GM12878 (cell line): ENCODE measurements around the gene SYNM. TPM values are rescaled to one million over a fixed set of nuclear protein-coding genes. Genes with fewer than 3 reads are reported as not detected.

Experiments used
- ATAC-seq: fragments of 200-7000 bp; cut with Tn5 transposase; 3 replicates; pipeline ENCODE4 v1.9.1; 2020; ENCODE audit warnings: mild to moderate bottlenecking, moderate library complexity
- BruUV-seq: library from RNA; stranded (reverse); fragments of 400-500 nt; replicated peaks from 2 replicates; lab custom pipeline; 2021; lab: Mats Ljungman, UMichigan
- CTCF ChIA-PET: fragments of 300-600 bp; sonication (Branson Sonifier 250); formaldehyde crosslinking; extraction: SDS; loops from one replicate; lab custom pipeline; 2021; ENCODE audit warnings: inconsistent platforms; lab: Yijun Ruan, JAX
- POLR2A ChIA-PET: fragments of 350-600 bp; formaldehyde crosslinking; extraction: SDS; loops from one replicate; lab custom pipeline; 2021; ENCODE audit warnings: inconsistent platforms; lab: Charles Lee
- RAD21 ChIA-PET: fragments of 300-600 bp; sonication (Branson Sonifier 250); formaldehyde crosslinking; loops from one replicate; lab custom pipeline; 2023; ENCODE audit warnings: antibody characterized with exemption; ENCODE audit not compliant: unreplicated experiment; lab: Charles Lee
- SMC1A ChIA-PET: fragments of 300-600 bp; sonication (Branson Sonifier 250); formaldehyde crosslinking; loops from one replicate; lab custom pipeline; 2023; ENCODE audit not compliant: unreplicated experiment, uncharacterized antibody; lab: Charles Lee
- DNase-seq: peaks from one replicate; pipeline ENCODE4 v3.0.0-alpha.2; 2011; ENCODE audit warnings: low read depth, low spot score
- FAIRE-seq: peaks from 3 replicates; lab custom pipeline; 2011; peaks lifted over from hg19 to GRCh38; lab: Jason Lieb, UNC
- H2AFZ ChIP-seq: 2 replicates; pipeline ENCODE4 v1.6.0; 2011; ENCODE audit warnings: low read depth, low read length, control low read depth; ENCODE audit not compliant: control insufficient read depth
- H3K27ac ChIP-seq: 2 replicates; pipeline ENCODE4 v1.5.1; 2011; ENCODE audit warnings: control low read depth; ENCODE audit not compliant: control insufficient read depth, insufficient read depth
- H3K27me3 ChIP-seq, 2 experiments: replicated peaks in 1 of 2; 2 replicates each; pipeline versions ENCODE4 v1.6.0 to v1.6.1; 2011; ENCODE audit warnings: low read length in 1 of 2; ENCODE audit not compliant: control insufficient read depth in 2 of 2, insufficient read depth in 2 of 2
- H3K36me3 ChIP-seq, 2 experiments: 2 replicates each; pipeline ENCODE4 v1.5.1; 2011; ENCODE audit warnings: low read length in 1 of 2; ENCODE audit not compliant: control insufficient read depth in 2 of 2, insufficient read depth in 2 of 2
- H3K4me1 ChIP-seq: 2 replicates; pipeline ENCODE4 v1.6.1; 2011; ENCODE audit warnings: mild to moderate bottlenecking, low read length, moderate library complexity, mixed read lengths; ENCODE audit not compliant: control insufficient read depth, insufficient read depth
- H3K4me2 ChIP-seq: 2 replicates; pipeline ENCODE4 v1.6.0; 2011; ENCODE audit warnings: control low read depth; ENCODE audit not compliant: control insufficient read depth, insufficient read depth
- H3K4me3 ChIP-seq: fragments of 200-600 bp; sonication (generic); 2 replicates; pipeline ENCODE4 v1.5.1; 2016
- H3K79me2 ChIP-seq: 2 replicates; pipeline ENCODE4 v1.6.0; 2011; ENCODE audit warnings: low read length; ENCODE audit not compliant: control insufficient read depth, insufficient read depth
- H3K9ac ChIP-seq: 2 replicates; pipeline ENCODE4 v1.8.0; 2011; ENCODE audit warnings: low read length, control low read depth, mixed read lengths; ENCODE audit not compliant: control insufficient read depth, insufficient read depth
- H3K9me3 ChIP-seq: replicated peaks from 3 replicates; pipeline ENCODE4 v1.5.1; 2011; ENCODE audit warnings: mild to moderate bottlenecking, low read length; ENCODE audit not compliant: control insufficient read depth, insufficient read depth
- H4K20me1 ChIP-seq: 2 replicates; pipeline ENCODE4 v1.6.0; 2011; ENCODE audit not compliant: control insufficient read depth, insufficient read depth
- BMI1 ChIP-seq: fragments of 450-650 bp; IDR thresholded peaks from 2 replicates; pipeline ENCODE4 v1.6.1; 2016; ENCODE audit warnings: mild to moderate bottlenecking, moderate library complexity, borderline replicate concordance
- CBFB ChIP-seq: IDR thresholded peaks from 2 replicates; pipeline ENCODE4 v1.6.1; 2016; ENCODE audit warnings: antibody characterized with exemption, low read depth
- CREB1 ChIP-seq: IDR thresholded peaks from 2 replicates; pipeline ENCODE4 v1.6.1; 2012; ENCODE audit warnings: low read depth, mild to moderate bottlenecking, inconsistent platforms
- HCFC1 ChIP-seq: fragments of 150-350 bp; IDR thresholded peaks from 2 replicates; pipeline ENCODE4 v1.6.1; 2014; ENCODE audit warnings: low read length
- HDAC6 ChIP-seq: fragments of 200-600 bp; sonication (generic); IDR thresholded peaks from one replicate; pipeline ENCODE4 v1.8.0; 2017; ENCODE audit warnings: antibody characterized with exemption; ENCODE audit not compliant: unreplicated experiment
- POLR2AphosphoS5 ChIP-seq: IDR thresholded peaks from 2 replicates; pipeline ENCODE4 v1.6.1; 2011; ENCODE audit warnings: mild to moderate bottlenecking, low read length, inconsistent platforms
- SMC3 ChIP-seq: IDR thresholded peaks from 2 replicates; pipeline ENCODE4 v1.6.1; 2011; ENCODE audit warnings: low read length, improper control_type of control experiment, borderline replicate concordance
- ZBED1 ChIP-seq: IDR thresholded peaks from 2 replicates; pipeline ENCODE4 v1.6.1; 2016; ENCODE audit warnings: borderline replicate concordance
- WGBS: methylation state at CpG from one replicate; pipeline ENCODE4 v1.1.6; 2016; ENCODE audit warnings: low lambda C conversion rate; ENCODE audit not compliant: insufficient replicate concordance, insufficient coverage; ENCODE audit errors: missing lambda C conversion rate; 5-methylcytosine and 5-hydroxymethylcytosine counted together
- in situ Hi-C: fragments of 300-500 bp; cut with MboI; formaldehyde crosslinking; loops from 9 replicates; pipeline ENCODE4 v1.14.3; 2018; ENCODE audit warnings: mixed read lengths
- intact Hi-C: fragments of 100-400 bp; cut with micrococcal nuclease; formaldehyde crosslinking; loops from one replicate; pipeline ENCODE4 v1.14.2; 2022; ENCODE audit not compliant: unreplicated experiment
- polyA plus RNA-seq, 11 experiments: library from polyadenylated mRNA; depleted of rRNA in 4 of 11; unstranded in 6 of 11; stranded (reverse) in 5 of 11; fragments of >200 nt; fragmentation: Nextera tagmentation in 4 of 11; fragmentation: Illumina TruSeq in 1 of 11; extraction: Ambion mirVana in 4 of 11; extraction: Trizol in 1 of 11; gene quantifications; 1 replicate in 1 of 11; 2 replicates in 10 of 11; pipeline versions ENCODE4 v1.2.1 to v1.2.3, GENCODE V29; 2011 to 2016; ENCODE audit warnings: inconsistent platforms in 2 of 11, missing spikeins in 2 of 11, low read depth in 1 of 11
- total RNA-seq, 4 experiments: library from RNA; depleted of rRNA in 3 of 4; stranded (reverse); fragments of >200 nt in 3 of 4; fragmentation: Illumina TruSeq in 1 of 4; extraction: Trizol in 1 of 4; gene quantifications; 2 replicates each; pipeline versions ENCODE4 v1.2.1 to v1.2.3, GENCODE V29; 2013 to 2021
- TF ChIP-seq, protein P1 (sequence below): IDR thresholded peaks from 2 replicates; pipeline ENCODE4 v1.6.1; 2011; ENCODE audit warnings: low read depth, low read length, improper control_type of control experiment, borderline replicate concordance
- TF ChIP-seq, protein P2 (sequence below): fragments of 450-650 bp; IDR thresholded peaks from 2 replicates; pipeline ENCODE4 v1.6.1; 2017; ENCODE audit warnings: low read depth, mild to moderate bottlenecking, moderate library complexity

Gene SYNM
- total and polyA plus RNA-seq, 10 of the 15 experiments (the other 5 are each of a cell fraction or from before 2014, with no cell fraction given), result 0.05 to 1.1 (median 0.89) TPM; not detected in 1

DNA sequence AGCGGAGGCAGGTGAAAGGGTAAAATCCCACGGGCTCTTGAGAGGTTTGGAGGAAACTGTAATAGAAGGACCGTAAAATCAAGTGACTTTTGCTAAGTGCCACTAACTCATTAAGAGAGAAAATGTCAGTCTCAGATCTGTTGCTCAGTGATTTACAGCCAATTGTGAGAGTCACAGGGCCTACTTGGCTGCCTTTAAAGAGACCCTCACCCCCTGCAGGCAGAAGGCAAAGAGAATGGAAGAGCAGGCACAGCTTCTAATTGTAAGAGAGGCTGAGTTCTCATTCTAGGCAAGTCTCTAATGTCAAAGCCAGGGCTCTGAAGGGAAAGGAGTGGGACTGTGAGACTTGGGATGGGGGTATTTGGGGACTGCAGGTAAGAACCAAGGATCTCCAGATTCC, 9.3 kb upstream of the SYNM start:
- Histone ChIP-seq H3K79me2 (no peaks in the 10 kb centered on the region), H2AFZ (no peak overlapping the region), H3K9me3 (no peaks in the 10 kb centered on the region), H3K4me2 (no peak overlapping the region), H3K27me3 (peaks cover 0 to 11% of the 10 kb centered on the region in 2 experiments; a peak in 2 of 4 replicates), H3K4me3 (no peak overlapping the region), H3K36me3 (no peaks in the 10 kb centered on the region), H4K20me1 (no peaks in the 10 kb centered on the region), H3K9ac (no peak overlapping the region), H3K27ac (no peak overlapping the region), H3K4me1 (peaks cover 6% of the 10 kb centered on the region)
- FAIRE-seq, result no peak
- ChIA-PET POLR2A (no interaction called here), CTCF (no interaction called here), RAD21 (no interaction called here), SMC1A (no interaction called here)
- no peak for ATAC-seq
- no TSS peak for BruUV-seq
- in situ Hi-C loops (loop anchor here (5.0 kb wide), 1 partner anchor 117 kb away; no protein-coding TSS in a partner anchor), intact Hi-C loops (no loop called here)
- DNase-seq, result no peak
- 70% methylated on average over 3 of the region's 3 CpGs for WGBS
- TF ChIP-seq, protein P1, sequence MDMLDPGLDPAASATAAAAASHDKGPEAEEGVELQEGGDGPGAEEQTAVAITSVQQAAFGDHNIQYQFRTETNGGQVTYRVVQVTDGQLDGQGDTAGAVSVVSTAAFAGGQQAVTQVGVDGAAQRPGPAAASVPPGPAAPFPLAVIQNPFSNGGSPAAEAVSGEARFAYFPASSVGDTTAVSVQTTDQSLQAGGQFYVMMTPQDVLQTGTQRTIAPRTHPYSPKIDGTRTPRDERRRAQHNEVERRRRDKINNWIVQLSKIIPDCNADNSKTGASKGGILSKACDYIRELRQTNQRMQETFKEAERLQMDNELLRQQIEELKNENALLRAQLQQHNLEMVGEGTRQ, result no peak
- TF ChIP-seq CREB1, result no peak
- no peak for TF ChIP-seq ZBED1
- no peak for TF ChIP-seq CBFB
- TF ChIP-seq, protein P2, sequence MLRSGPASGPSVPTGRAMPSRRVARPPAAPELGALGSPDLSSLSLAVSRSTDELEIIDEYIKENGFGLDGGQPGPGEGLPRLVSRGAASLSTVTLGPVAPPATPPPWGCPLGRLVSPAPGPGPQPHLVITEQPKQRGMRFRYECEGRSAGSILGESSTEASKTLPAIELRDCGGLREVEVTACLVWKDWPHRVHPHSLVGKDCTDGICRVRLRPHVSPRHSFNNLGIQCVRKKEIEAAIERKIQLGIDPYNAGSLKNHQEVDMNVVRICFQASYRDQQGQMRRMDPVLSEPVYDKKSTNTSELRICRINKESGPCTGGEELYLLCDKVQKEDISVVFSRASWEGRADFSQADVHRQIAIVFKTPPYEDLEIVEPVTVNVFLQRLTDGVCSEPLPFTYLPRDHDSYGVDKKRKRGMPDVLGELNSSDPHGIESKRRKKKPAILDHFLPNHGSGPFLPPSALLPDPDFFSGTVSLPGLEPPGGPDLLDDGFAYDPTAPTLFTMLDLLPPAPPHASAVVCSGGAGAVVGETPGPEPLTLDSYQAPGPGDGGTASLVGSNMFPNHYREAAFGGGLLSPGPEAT, result no peak
- no peak for TF ChIP-seq POLR2AphosphoS5
- TF ChIP-seq SMC3, result no peak
- no peak for TF ChIP-seq HCFC1
- no peak for TF ChIP-seq BMI1
- no peak for TF ChIP-seq HDAC6
